Fibroblast of mammary gland (primary cell): ENCODE results near the gene TMEM181.
"Not testable (repeated sequence)": the region's sequence is repeated elsewhere in the genome, so short reads cannot be mapped to it uniquely, and the experiment has no call there.

Experiments used
- DNase-seq: peaks from one replicate; pipeline ENCODE4 v3.0.0-alpha.2; 2010; ENCODE audit warnings: low read depth
- H3K4me3 ChIP-seq: 2 replicates; pipeline ENCODE4 v1.5.1; 2011; ENCODE audit warnings: low read depth, mild to moderate bottlenecking, low read length, moderate library complexity; ENCODE audit not compliant: control insufficient read depth
- TF ChIP-seq, protein P1 (sequence below): conservative IDR thresholded peaks from 2 replicates; pipeline ENCODE4 v1.5.1; 2011; ENCODE audit warnings: low read depth, low read length, inconsistent platforms; ENCODE audit not compliant: control insufficient read depth, insufficient read depth

Gene TMEM181

DNA sequence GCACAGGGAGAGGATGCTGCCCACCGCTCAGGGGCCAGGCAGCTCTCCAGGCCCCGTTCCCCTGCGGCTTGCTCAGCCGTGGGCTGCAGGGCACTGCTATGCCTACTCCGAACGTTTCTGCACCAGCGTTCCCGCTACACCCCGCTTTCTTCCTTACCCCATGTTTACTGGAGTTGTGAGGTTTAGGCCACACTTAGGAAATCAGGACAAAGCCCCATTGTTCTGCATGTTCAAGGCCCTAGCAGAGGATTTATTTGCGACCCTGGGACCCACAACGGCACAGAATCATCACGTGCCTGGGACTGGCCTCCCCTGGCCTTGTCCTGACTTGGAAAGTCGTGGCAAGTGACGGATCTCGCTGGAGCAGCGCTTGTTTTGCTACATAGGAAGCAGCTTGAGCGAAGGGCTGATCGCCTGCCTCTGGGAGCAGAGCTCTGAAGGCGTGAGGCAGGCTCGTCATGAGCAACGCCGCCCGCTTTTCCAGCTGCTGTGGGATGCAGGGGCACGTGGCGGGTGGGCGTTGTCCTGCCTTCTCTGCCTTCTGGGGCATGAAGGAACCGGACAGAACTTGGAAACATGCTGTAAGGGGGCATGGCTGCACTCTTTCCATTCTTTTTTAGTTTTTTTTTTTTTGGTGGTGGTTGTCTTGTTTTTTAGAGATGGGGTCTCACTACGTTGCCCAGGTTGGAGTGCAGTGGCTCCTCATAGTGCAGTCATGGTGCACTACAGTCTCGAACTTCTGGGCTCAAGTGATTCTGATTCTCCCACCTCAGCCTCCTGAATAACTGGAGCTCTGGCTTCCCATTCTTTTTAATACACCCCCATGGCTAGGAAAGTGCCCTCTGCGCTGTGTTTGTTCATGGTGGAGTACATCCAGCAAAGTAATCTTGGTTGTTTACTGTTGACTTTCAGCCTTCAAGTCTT is 14.6 kb upstream of the TMEM181 start:
- H3K4me3 ChIP-seq: no peak overlapping the region
- TF ChIP-seq, protein P1, sequence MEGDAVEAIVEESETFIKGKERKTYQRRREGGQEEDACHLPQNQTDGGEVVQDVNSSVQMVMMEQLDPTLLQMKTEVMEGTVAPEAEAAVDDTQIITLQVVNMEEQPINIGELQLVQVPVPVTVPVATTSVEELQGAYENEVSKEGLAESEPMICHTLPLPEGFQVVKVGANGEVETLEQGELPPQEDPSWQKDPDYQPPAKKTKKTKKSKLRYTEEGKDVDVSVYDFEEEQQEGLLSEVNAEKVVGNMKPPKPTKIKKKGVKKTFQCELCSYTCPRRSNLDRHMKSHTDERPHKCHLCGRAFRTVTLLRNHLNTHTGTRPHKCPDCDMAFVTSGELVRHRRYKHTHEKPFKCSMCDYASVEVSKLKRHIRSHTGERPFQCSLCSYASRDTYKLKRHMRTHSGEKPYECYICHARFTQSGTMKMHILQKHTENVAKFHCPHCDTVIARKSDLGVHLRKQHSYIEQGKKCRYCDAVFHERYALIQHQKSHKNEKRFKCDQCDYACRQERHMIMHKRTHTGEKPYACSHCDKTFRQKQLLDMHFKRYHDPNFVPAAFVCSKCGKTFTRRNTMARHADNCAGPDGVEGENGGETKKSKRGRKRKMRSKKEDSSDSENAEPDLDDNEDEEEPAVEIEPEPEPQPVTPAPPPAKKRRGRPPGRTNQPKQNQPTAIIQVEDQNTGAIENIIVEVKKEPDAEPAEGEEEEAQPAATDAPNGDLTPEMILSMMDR: no peak

DNA sequence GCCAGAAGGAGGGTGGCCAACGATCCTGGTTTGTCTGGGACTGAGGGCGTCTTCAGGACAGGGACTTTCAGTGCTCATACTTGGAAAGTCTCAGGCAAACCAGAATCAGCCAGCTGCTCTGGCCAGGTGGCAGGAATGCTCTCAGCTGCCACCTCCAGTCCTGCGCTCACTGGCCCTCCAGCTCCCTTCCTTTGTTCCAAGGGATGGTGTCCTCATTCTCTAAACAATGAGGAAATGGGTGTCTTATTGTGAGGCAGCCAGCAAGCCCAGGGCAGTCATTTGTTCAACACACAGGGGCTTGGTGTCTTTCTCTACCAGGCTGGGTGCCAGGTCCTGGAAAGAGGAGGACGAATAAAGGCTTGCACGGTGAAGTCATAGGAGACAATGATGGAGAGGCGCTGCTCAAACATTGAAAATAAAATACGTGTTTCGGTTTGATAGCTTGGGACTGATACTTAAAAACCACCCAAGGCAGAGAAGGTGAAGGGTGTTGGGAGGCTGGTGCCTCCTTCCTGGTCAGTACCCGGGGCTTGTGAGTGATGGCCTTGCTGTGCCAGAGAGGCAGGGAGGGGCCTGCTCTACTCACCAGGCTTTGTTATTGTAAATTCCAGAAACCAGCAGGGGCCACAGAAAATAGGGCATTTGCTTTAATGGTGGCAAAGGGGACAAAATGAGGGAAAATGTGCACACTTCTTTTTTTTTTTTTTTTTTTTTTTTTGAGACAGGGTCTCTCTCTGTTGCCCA is 11.3 kb upstream of the TMEM181 start:
- no peak overlapping the region for H3K4me3 ChIP-seq
- TF ChIP-seq, protein P1: no peak
- no peak for DNase-seq

More for the DNA sequence above, 14.6 kb upstream of the TMEM181 start:
- no peak for DNase-seq

DNA sequence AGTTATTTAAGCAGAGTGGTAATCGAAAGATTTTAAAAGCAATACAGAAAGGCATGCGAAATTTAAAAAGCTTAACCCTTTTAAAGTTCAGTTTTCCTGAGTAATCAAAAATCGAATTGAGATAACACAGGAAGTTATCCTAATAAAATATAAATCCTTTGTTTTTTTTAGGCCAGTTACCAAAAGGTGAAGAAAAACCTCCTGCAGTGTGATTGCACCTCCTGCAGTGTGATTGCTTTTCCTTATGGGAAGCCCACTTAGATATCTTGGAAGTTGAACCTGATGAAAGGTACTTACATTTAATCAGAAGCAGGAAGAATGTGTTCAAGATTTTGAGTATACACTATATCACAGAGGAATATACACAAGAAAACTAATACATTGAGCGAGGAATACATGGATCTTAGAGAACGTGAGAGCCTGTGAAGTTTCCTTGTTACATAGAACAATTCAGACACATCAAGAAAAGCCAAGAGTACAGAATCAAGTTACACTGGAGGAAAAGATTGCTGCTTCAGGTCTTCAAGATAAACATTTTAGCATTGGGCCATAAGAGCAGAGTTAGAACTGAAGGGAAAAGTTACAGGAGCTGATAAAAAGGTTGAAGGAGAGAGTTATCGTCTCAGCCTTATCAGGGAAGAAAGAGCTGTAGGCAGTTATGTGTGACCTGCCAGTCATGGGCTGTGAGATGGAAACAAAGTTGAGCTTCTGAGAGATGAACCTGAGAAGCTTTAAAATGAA is 7.7 kb upstream of the TMEM181 start:
- TF ChIP-seq, protein P1: no peak
- DNase-seq: no peak
- H3K4me3 ChIP-seq: no peak overlapping the region

DNA sequence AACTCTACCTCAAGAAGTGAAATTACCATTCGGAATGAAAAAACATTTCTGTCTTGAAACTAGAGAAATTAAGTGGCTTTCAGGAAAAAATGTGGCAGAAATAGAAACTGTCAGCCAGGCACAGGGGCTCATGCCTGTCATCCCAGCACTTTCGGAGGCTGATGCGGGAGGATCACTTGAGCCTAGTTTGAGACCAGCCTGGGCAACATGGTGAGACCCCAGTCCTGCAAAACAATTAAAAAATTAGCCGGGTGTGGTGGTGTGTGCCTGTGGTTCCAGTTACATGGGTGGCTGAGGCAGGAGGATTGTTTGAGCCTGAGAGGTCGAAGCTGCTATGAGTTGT is 7.1 kb upstream of the TMEM181 start:
- TF ChIP-seq, protein P1: no peak
- H3K4me3 ChIP-seq: no peak overlapping the region

DNA sequence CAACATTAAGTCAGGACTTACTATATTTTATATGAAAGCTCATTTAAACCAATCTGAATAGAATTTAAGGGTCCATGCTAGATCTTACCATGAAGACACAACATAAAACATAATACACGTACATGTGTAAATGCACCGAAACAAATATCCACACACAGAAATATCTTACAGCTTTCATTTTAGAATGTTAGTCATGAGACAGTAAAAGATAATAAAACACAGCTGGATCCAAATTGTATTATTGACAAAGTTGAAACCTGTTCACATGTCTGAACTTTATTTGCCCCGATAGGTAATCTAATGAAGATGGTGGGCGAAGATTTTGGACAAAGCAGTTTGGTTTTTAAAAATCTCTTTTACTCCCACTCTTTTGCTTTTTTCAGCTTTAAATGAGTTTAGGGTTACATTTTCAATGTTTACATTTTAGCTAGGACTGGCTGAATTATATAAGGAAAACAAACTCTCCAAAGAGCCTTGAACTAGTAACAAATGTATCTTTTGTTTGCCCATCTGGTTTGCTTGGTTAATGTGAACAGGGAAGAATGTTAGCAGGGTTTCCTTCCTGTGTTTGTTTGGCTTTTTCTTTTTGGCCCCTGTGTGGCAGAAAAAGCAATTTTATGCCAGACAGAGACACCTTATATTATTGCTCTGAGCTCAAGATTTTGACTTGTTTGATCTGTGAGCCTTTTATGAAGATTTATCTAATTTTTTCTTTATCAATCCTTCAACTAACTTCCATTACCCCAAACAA is 5.1 kb upstream of the TMEM181 start:
- TF ChIP-seq, protein P1: no peak
- DNase-seq: no peak
- H3K4me3 ChIP-seq: no peak overlapping the region

More for the DNA sequence above, 7.1 kb upstream of the TMEM181 start:
- no peak for DNase-seq

DNA sequence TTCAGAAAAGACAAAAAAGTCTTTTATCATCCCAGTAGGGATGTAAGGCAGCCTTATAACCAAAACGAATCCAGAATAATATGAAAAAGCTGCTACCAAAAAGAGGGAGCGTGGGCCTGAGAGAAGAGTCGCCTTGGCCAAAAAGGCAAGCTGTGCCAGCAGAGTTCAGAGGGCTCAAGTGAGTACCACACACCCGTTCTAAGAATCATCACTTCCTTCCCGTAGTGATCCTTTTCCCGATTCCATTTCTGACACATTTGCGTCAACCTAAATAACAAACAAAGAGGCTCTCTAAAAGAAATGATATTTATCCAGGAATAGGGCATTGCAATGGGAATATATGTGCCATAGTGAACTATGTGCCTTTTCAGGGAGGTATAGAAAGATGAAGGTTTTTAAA is 3.8 kb upstream of the TMEM181 start:
- TF ChIP-seq, protein P1: no peak
- DNase-seq: no peak
- no peak overlapping the region for H3K4me3 ChIP-seq

DNA sequence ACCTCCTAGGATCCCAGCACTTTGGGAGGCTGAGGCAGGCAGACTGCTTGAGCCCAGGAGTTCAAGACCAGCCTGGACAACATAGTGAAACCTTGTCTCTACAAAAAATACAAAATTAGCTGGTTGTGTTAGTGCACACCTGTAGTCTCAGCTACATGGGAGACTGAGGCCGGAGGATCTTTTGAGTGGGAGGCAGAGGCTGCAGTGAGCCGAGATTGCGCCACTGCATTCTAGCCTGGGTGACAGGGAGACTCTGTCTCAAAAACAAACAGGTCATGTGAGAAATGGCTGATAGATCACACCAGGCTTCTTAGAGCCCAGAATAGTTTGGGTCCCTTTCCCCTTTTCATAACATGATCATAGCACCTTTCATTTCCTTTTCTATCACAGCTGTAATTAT is 2.8 kb upstream of the TMEM181 start:
- not testable (repeated sequence) for H3K4me3 ChIP-seq, DNase-seq
